Activated B cell treated with CpG ODN at 0.5 μM for 24 hours (primary cell): ENCODE results near the gene STXBP4. TPM values are rescaled to one million over a fixed set of nuclear protein-coding genes. Genes with fewer than 3 reads are reported as not detected.

ENCODE experiments used
- ATAC-seq: fragments of 200-7000 bp; cut with Tn5 transposase; one replicate; pipeline ENCODE4 v1.10.0; 2021; ENCODE audit warnings: low read depth, mild to moderate bottlenecking, moderate library complexity
- CTCF ChIA-PET: fragments of 350-600 bp; sonication (Branson Sonifier 250); formaldehyde crosslinking; loops from one replicate; lab custom pipeline; 2021; ENCODE audit warnings: antibody characterized with exemption; lab: Charles Lee
- POLR2A ChIA-PET: fragments of 350-600 bp; sonication (Branson Sonifier 250); formaldehyde crosslinking; loops from one replicate; lab custom pipeline; 2021; ENCODE audit warnings: antibody characterized with exemption; lab: Charles Lee
- DNase-seq: peaks from one replicate; pipeline ENCODE4 v3.0.0; 2022
- H3K27ac Mint-ChIP-seq: one replicate; pipeline ENCODE4 v1.8.0; 2020; ENCODE audit warnings: mixed read lengths
- H3K27me3 Mint-ChIP-seq: one replicate; pipeline ENCODE4 v1.8.0; 2021; ENCODE audit warnings: mixed read lengths
- H3K36me3 Mint-ChIP-seq: one replicate; pipeline ENCODE4 v1.8.0; 2021; ENCODE audit warnings: low read depth, mixed read lengths
- H3K4me1 Mint-ChIP-seq: one replicate; pipeline ENCODE4 v1.8.0; 2021; ENCODE audit warnings: mixed read lengths
- H3K4me3 Mint-ChIP-seq: one replicate; pipeline ENCODE4 v1.8.0; 2020; ENCODE audit warnings: mild to moderate bottlenecking, mixed read lengths
- H3K9me3 Mint-ChIP-seq: one replicate; pipeline ENCODE4 v1.8.0; 2020; ENCODE audit warnings: mixed read lengths
- intact Hi-C: fragments of 100-400 bp; cut with micrococcal nuclease; formaldehyde crosslinking; loops from one replicate; pipeline ENCODE4 v1.15.1; 2024
- total RNA-seq: library from RNA; stranded (reverse); gene quantifications from 2 replicates; pipeline ENCODE4 v1.2.3, GENCODE V29; 2022
- TF ChIP-seq, protein P1 (sequence below): fragments of 200-600 bp; IDR thresholded peaks from one replicate; pipeline ENCODE4 v1.8.0; 2022; ENCODE audit warnings: antibody characterized with exemption, mild to moderate bottlenecking

Gene STXBP4
- total RNA-seq, 1 donor from 2014 or later, result 9.5 TPM

DNA sequence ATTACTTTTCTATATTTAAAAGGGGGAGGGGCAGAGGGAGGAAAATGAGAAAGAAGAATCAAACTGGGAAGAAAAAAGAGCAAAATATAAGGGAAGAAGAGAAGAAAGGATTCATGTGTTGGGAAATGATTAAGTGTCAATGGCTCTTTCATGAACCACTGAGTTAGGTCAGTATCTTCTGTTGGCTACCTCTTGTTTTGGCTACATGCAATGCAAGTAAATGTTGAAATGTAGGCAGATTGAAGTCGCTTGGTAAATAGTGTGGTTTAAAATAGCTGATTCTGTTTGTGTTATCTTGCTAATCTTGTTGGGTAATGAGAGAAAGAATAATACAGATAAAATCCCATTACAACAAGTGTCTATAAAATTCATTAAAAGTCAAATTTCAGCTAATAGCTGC, 27.3 kb upstream of the STXBP4 start:
- H3K27me3 Mint-ChIP-seq, result no peaks in the 10 kb centered on the region
- intact Hi-C loops, result no loop called here
- ChIA-PET POLR2A (no interaction called here), CTCF (no interaction called here)
- ATAC-seq, result no peak
- TF ChIP-seq, protein P1, sequence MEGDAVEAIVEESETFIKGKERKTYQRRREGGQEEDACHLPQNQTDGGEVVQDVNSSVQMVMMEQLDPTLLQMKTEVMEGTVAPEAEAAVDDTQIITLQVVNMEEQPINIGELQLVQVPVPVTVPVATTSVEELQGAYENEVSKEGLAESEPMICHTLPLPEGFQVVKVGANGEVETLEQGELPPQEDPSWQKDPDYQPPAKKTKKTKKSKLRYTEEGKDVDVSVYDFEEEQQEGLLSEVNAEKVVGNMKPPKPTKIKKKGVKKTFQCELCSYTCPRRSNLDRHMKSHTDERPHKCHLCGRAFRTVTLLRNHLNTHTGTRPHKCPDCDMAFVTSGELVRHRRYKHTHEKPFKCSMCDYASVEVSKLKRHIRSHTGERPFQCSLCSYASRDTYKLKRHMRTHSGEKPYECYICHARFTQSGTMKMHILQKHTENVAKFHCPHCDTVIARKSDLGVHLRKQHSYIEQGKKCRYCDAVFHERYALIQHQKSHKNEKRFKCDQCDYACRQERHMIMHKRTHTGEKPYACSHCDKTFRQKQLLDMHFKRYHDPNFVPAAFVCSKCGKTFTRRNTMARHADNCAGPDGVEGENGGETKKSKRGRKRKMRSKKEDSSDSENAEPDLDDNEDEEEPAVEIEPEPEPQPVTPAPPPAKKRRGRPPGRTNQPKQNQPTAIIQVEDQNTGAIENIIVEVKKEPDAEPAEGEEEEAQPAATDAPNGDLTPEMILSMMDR, result no peak
- H3K4me3 Mint-ChIP-seq, result no peak overlapping the region
- no peaks in the 10 kb centered on the region for H3K4me1 Mint-ChIP-seq
- DNase-seq, result no peak
- H3K36me3 Mint-ChIP-seq, result no peaks in the 10 kb centered on the region
- no peaks in the 10 kb centered on the region for H3K9me3 Mint-ChIP-seq
- H3K27ac Mint-ChIP-seq, result no peak overlapping the region

DNA sequence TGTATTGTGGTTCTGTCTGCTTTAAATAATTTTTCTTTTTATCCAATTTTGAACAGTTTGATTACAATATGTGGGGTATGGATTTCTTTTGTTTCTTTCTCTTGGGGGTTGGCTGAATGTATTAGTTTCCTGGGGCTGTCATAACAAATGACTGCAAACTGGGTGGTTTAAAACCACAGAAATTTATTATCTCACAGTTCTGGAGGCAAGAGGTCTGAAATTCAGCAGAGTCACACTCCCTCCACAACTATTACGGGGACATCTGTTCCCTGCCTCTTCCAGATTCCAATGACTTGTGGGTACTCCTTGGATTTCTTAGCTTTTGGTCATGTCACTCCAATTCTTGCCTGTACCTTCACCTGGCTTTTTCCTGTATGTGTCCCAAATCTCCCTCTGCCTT, 23.8 kb upstream of the STXBP4 start:
- H3K27me3 Mint-ChIP-seq, result peaks cover 2% of the 10 kb centered on the region
- CTCF ChIA-PET, result interaction anchor here (0.6 kb wide), 1 partner anchor 23 kb away, joined by 3 read pairs; no protein-coding TSS in a partner anchor
- DNase-seq (no peak), ATAC-seq (no peak)
- no peaks in the 10 kb centered on the region for H3K4me1 Mint-ChIP-seq
- TF ChIP-seq, protein P1, result no peak
- H3K9me3 Mint-ChIP-seq, result no peaks in the 10 kb centered on the region
- H3K27ac Mint-ChIP-seq, result no peak overlapping the region
- intact Hi-C loops, result no loop called here
- H3K36me3 Mint-ChIP-seq, result no peaks in the 10 kb centered on the region
- H3K4me3 Mint-ChIP-seq, result no peak overlapping the region
- POLR2A ChIA-PET, result no interaction called here

DNA sequence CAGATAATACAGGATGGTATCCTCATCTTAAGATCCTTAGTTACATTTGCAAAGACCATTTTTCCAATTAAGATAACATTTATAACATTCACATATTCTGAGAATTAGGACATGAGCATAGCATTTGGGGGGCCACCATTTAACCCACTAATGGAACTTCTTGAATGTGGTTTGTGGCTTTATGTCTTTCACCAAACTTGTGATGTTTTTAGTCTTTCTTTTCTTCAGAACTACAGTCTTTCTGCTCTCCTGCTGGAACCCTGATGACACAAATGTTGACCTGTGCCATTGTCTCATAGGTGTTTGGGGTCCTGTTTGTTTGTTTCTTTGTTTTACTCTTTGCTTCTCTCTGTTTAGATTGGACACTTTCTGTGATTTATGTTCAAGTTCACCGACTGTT, 23.3 kb upstream of the STXBP4 start:
- TF ChIP-seq, protein P1, result no peak

DNA sequence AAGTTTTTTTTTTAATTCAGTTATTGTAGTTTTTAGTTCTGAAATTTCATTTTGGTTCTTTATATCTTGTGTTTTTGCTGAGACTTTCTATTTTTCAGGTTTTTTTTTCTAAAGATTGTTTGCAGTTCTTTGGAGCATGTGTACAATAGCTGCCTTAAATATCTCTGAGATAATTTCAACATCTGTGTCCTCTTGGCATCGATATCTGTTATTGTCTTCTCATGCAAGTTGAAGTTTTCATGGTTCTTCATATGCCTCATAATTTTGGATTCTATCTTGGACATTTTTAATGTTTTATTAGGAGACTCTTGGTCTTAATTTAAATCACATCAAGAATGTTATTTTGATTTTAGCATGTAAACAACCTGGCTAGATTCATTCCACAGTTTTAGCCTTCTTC, 22.9 kb upstream of the STXBP4 start:
- intact Hi-C loops, result no loop called here
- no peak overlapping the region for H3K4me3 Mint-ChIP-seq
- no peak for ATAC-seq
- TF ChIP-seq, protein P1, result no peak
- no peak for DNase-seq
- H3K4me1 Mint-ChIP-seq, result no peaks in the 10 kb centered on the region
- H3K9me3 Mint-ChIP-seq, result no peaks in the 10 kb centered on the region
- ChIA-PET CTCF (interaction anchor here (0.6 kb wide), 1 partner anchor 24 kb away, joined by 3 read pairs; no protein-coding TSS in a partner anchor), POLR2A (no interaction called here)
- H3K36me3 Mint-ChIP-seq, result no peaks in the 10 kb centered on the region
- peaks cover 2% of the 10 kb centered on the region for H3K27me3 Mint-ChIP-seq
- H3K27ac Mint-ChIP-seq, result no peak overlapping the region

More for the DNA sequence above, 23.3 kb upstream of the STXBP4 start:
- Mint-ChIP-seq H3K36me3 (no peaks in the 10 kb centered on the region), H3K4me3 (no peak overlapping the region), H3K27me3 (peaks cover 2% of the 10 kb centered on the region), H3K9me3 (no peaks in the 10 kb centered on the region), H3K27ac (no peak overlapping the region), H3K4me1 (no peaks in the 10 kb centered on the region)
- DNase-seq (no peak), ATAC-seq (no peak)
- ChIA-PET POLR2A (no interaction called here), CTCF (interaction anchor here (0.6 kb wide), 1 partner anchor 23 kb away, joined by 3 read pairs; no protein-coding TSS in a partner anchor)
- intact Hi-C loops, result no loop called here

DNA sequence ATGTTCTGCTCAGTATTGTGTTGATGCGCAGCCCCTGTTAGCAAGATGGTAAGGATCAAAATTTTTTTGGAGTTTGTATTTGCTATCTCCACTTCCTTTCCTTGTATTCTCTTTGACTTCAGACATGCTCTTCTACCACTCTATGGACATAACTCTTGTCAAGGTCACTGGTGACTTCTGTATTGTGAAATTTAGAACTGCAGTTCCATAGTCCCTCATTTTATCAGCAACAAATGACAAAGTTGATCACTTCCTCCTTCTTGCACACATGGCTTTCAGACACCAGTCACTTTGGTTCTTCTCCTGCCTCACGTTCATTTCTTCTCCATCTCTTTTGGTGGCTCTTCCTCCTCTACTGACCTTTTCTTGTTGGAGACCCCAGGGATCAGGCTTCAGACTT, 21.2 kb upstream of the STXBP4 start:
- no peak overlapping the region for H3K27ac Mint-ChIP-seq
- H3K4me3 Mint-ChIP-seq, result no peak overlapping the region
- no peak for DNase-seq

More for the DNA sequence above, 21.2 kb upstream of the STXBP4 start:
- Mint-ChIP-seq H3K4me1 (no peaks in the 10 kb centered on the region), H3K27me3 (peaks cover 2% of the 10 kb centered on the region), H3K9me3 (no peaks in the 10 kb centered on the region), H3K36me3 (no peaks in the 10 kb centered on the region)
- no peak for ATAC-seq
- intact Hi-C loops, result no loop called here
- ChIA-PET CTCF (no interaction called here), POLR2A (no interaction called here)
- TF ChIP-seq, protein P1, result no peak
